T1000 (cell line): ENCODE measurements around the gene ECT2.
"Not testable (repeated sequence)": the region's sequence is repeated elsewhere in the genome, so short reads cannot be mapped to it uniquely, and the experiment has no call there.

ENCODE experiments used
- DNase-seq: peaks from one replicate; lab custom pipeline; 2025; ENCODE audit warnings: mixed read lengths; lab: John Stamatoyannopoulos, UW

Gene ECT2

GRCh38 chr3:172746475-172746874, 4.1 kb upstream of the ECT2 start:
- DNase-seq = no peak

GRCh38 chr3:172749230-172749965, 1.1 kb upstream of the ECT2 start:
- DNase-seq = peak; percentile 13

- DNase-seq = no peak
Observed at GRCh38 chr3:172750069-172750367, 508 bp upstream of the ECT2 start.

- no peak for DNase-seq
Observed at GRCh38 chr3:172751175-172751704, 714 bp downstream of the ECT2 start.

GRCh38 chr3:172752651-172753050, 2.1 kb downstream of the ECT2 start:
- no peak for DNase-seq

- no peak for DNase-seq
Observed at GRCh38 chr3:172753125-172753524, 2.6 kb downstream of the ECT2 start.

GRCh38 chr3:172760416-172760815, 9.9 kb downstream of the ECT2 start:
- not testable (repeated sequence) for DNase-seq

GRCh38 chr3:172766241-172766640, 15.7 kb downstream of the ECT2 start:
- no peak for DNase-seq

- no peak for DNase-seq
Observed at GRCh38 chr3:172766718-172767405, 16.3 kb downstream of the ECT2 start.

GRCh38 chr3:172770382-172770781, 19.9 kb downstream of the ECT2 start:
- DNase-seq = no peak

- DNase-seq = no peak
Observed at GRCh38 chr3:172771672-172772071, 21.1 kb downstream of the ECT2 start.

GRCh38 chr3:172776049-172776717, 25.7 kb downstream of the ECT2 start:
- DNase-seq = no peak

- no peak for DNase-seq
Observed at GRCh38 chr3:172777901-172778300, 27.4 kb downstream of the ECT2 start.

GRCh38 chr3:172782235-172782634, 31.7 kb downstream of the ECT2 start:
- no peak for DNase-seq

- no peak for DNase-seq
Observed at GRCh38 chr3:172786036-172786435, 35.5 kb downstream of the ECT2 start.

- DNase-seq = no peak
Observed at GRCh38 chr3:172787019-172787418, 36.5 kb downstream of the ECT2 start.

GRCh38 chr3:172787746-172788145, 37.2 kb downstream of the ECT2 start:
- DNase-seq = no peak

GRCh38 chr3:172799246-172799645, 48.7 kb downstream of the ECT2 start:
- no peak for DNase-seq

- DNase-seq = no peak
Observed at GRCh38 chr3:172800156-172800555, 49.6 kb downstream of the ECT2 start.

GRCh38 chr3:172803489-172803888, 53.0 kb downstream of the ECT2 start:
- no peak for DNase-seq

- no peak for DNase-seq
Observed at GRCh38 chr3:172804323-172804722, 53.8 kb downstream of the ECT2 start.

GRCh38 chr3:172808969-172809546, 58.5 kb downstream of the ECT2 start:
- DNase-seq = no peak

GRCh38 chr3:172811099-172811498, 60.6 kb downstream of the ECT2 start:
- DNase-seq = no peak
